Natural killer cell (primary cell): ENCODE results near the gene KDM7A. TPM values are rescaled to one million over a fixed set of nuclear protein-coding genes. Genes with fewer than 3 reads are reported as not detected.

Source experiments
- ATAC-seq, 3 donors: fragments of 150-1000 bp in 2 of 3; fragments of 200-7000 bp in 1 of 3; cut with Tn5 transposase; 1 replicate in 1 of 3; 2 replicates in 2 of 3; pipeline ENCODE4 v1.10.0; 2021; ENCODE audit warnings: mild to moderate bottlenecking in 2 of 3, moderate library complexity in 2 of 3
- DNase-seq, 2 donors: peaks; one replicate each; pipeline versions ENCODE4 v3.0.0 to v3.0.0-alpha.2; 2013 to 2021; ENCODE audit warnings: mixed read lengths in 1 of 2
- H3K27ac ChIP-seq: one replicate; pipeline ENCODE4 v1.5.1; 2013; ENCODE audit warnings: mild to moderate bottlenecking, low read length
- H3K27me3 ChIP-seq: one replicate; pipeline ENCODE4 v1.6.1; 2013; ENCODE audit warnings: low read length; ENCODE audit not compliant: control insufficient read depth, insufficient read depth
- H3K36me3 ChIP-seq: one replicate; pipeline ENCODE4 v1.6.1; 2013; ENCODE audit warnings: low read length; ENCODE audit not compliant: control insufficient read depth, insufficient read depth
- H3K4me1 ChIP-seq: one replicate; pipeline ENCODE4 v1.6.1; 2013; ENCODE audit warnings: low read length; ENCODE audit not compliant: control insufficient read depth, insufficient read depth
- H3K4me3 ChIP-seq: one replicate; pipeline ENCODE4 v1.5.1; 2013; ENCODE audit warnings: low read length
- H3K9me3 ChIP-seq: one replicate; pipeline ENCODE4 v1.6.1; 2013; ENCODE audit warnings: low read length; ENCODE audit not compliant: control insufficient read depth, insufficient read depth
- H3K27ac Mint-ChIP-seq, 2 donors: one replicate each; pipeline ENCODE4 v1.8.0; 2022; ENCODE audit warnings: mild to moderate bottlenecking in 2 of 2, mixed read lengths in 2 of 2, moderate library complexity in 1 of 2
- H3K27me3 Mint-ChIP-seq, 2 donors: one replicate each; pipeline ENCODE4 v1.8.0; 2022; ENCODE audit warnings: low read depth in 2 of 2, mixed read lengths in 2 of 2
- H3K36me3 Mint-ChIP-seq: one replicate; pipeline ENCODE4 v1.8.0; 2022; ENCODE audit warnings: mixed read lengths
- H3K4me1 Mint-ChIP-seq, 2 donors: one replicate each; pipeline ENCODE4 v1.8.0; 2022; ENCODE audit warnings: mixed read lengths in 2 of 2
- H3K4me3 Mint-ChIP-seq: one replicate; pipeline ENCODE4 v1.8.0; 2022; ENCODE audit warnings: mild to moderate bottlenecking, moderate library complexity, mixed read lengths
- H3K9me3 Mint-ChIP-seq, 2 donors: one replicate each; pipeline ENCODE4 v1.8.0; 2022; ENCODE audit warnings: mixed read lengths in 2 of 2
- WGBS: methylation state at CpG from one replicate; pipeline ENCODE4 v1.1.7; 2013; ENCODE audit warnings: missing lambda C conversion rate; ENCODE audit not compliant: insufficient coverage; 5-methylcytosine and 5-hydroxymethylcytosine counted together
- intact Hi-C: fragments of 100-400 bp; cut with micrococcal nuclease; formaldehyde crosslinking; loops from one replicate; pipeline ENCODE4 v1.14.2; 2022
- total RNA-seq, 4 donors: library from RNA; stranded (reverse); fragments of 120-200 nt in 1 of 4; gene quantifications; one replicate each; pipeline versions ENCODE4 v1.2.3 to v1.2.4, GENCODE V29; 2013 to 2022
- TF ChIP-seq, protein P1 (sequence below): fragments of 200-600 bp; IDR thresholded peaks from one replicate; pipeline ENCODE4 v1.8.0; 2022; ENCODE audit warnings: antibody characterized with exemption

KDM7A gene
- total RNA-seq, 3 donors from 2014 or later (not counting 1 experiment from before 2014, with no cell fraction given) = 25.2 to 38.1 (median 36.1) TPM

- H3K27ac Mint-ChIP-seq = no peak overlapping the region
- WGBS = 99% methylated on average over 6 of the region's 6 CpGs
- TF ChIP-seq, protein P1, sequence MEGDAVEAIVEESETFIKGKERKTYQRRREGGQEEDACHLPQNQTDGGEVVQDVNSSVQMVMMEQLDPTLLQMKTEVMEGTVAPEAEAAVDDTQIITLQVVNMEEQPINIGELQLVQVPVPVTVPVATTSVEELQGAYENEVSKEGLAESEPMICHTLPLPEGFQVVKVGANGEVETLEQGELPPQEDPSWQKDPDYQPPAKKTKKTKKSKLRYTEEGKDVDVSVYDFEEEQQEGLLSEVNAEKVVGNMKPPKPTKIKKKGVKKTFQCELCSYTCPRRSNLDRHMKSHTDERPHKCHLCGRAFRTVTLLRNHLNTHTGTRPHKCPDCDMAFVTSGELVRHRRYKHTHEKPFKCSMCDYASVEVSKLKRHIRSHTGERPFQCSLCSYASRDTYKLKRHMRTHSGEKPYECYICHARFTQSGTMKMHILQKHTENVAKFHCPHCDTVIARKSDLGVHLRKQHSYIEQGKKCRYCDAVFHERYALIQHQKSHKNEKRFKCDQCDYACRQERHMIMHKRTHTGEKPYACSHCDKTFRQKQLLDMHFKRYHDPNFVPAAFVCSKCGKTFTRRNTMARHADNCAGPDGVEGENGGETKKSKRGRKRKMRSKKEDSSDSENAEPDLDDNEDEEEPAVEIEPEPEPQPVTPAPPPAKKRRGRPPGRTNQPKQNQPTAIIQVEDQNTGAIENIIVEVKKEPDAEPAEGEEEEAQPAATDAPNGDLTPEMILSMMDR = no peak
Observed at GRCh38 chr7:140045697-140046096, 131.1 kb downstream of the KDM7A start.

DNA sequence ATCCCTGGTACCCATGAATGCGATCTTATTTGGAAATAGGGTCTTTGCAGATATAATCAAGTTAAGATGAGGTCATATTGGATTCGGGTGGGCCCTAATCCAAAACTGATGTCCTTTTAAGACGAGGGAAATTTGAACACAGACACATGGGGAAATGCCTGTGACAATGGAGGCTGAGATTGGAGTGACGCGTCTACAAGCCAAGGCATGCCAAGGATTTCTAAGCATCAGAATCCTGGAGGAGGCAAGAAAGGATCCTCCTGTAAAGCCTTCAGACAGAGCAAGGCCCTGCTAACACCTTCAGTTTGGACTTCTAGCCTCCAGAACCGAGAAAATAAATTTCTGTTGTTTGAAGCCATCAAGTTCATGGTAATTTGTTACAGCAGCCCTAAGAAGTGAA lies 132.5 kb downstream of the KDM7A start:
- H3K27me3 ChIP-seq = no peaks in the 10 kb centered on the region
- DNase-seq (no peak), ATAC-seq (no peak)
- WGBS = 99% methylated on average over 6 of the region's 6 CpGs
- no peak overlapping the region for H3K4me3 ChIP-seq
- no peaks in the 10 kb centered on the region for H3K9me3 Mint-ChIP-seq
- no peak overlapping the region for H3K4me3 Mint-ChIP-seq
- H3K4me1 ChIP-seq = peaks cover 2% of the 10 kb centered on the region
- H3K27ac Mint-ChIP-seq = no peak overlapping the region
- H3K27me3 Mint-ChIP-seq = no peaks in the 10 kb centered on the region
- H3K36me3 ChIP-seq = peaks cover 78% of the 10 kb centered on the region
- H3K36me3 Mint-ChIP-seq = peaks cover 25% of the 10 kb centered on the region
- intact Hi-C loops = no loop called here
- no peaks in the 10 kb centered on the region for H3K9me3 ChIP-seq
- peaks cover 0 to 7% of the 10 kb centered on the region in 2 donors for H3K4me1 Mint-ChIP-seq
- TF ChIP-seq, protein P1 = no peak
- no peak overlapping the region for H3K27ac ChIP-seq

More at GRCh38 chr7:140045697-140046096, 131.1 kb downstream of the KDM7A start:
- Histone ChIP-seq H3K27me3 (no peaks in the 10 kb centered on the region), H3K9me3 (no peaks in the 10 kb centered on the region), H3K27ac (no peak overlapping the region), H3K4me1 (peaks cover 4% of the 10 kb centered on the region), H3K4me3 (no peak overlapping the region), H3K36me3 (peaks cover 71% of the 10 kb centered on the region)
- Mint-ChIP-seq H3K4me1 (peaks cover 7 to 11% of the 10 kb centered on the region in 2 donors), H3K36me3 (peaks cover 25% of the 10 kb centered on the region), H3K27me3 (no peaks in the 10 kb centered on the region), H3K4me3 (no peak overlapping the region), H3K9me3 (no peaks in the 10 kb centered on the region)
- intact Hi-C loops = no loop called here
- ATAC-seq (no peak), DNase-seq (no peak)

GRCh38 chr7:140042386-140042670 lies 134.5 kb downstream of the KDM7A start:
- no peaks in the 10 kb centered on the region for H3K27me3 ChIP-seq
- no peaks in the 10 kb centered on the region for H3K4me1 Mint-ChIP-seq
- no peaks in the 10 kb centered on the region for H3K27me3 Mint-ChIP-seq
- H3K27ac Mint-ChIP-seq = no peak overlapping the region
- H3K4me3 Mint-ChIP-seq = no peak overlapping the region
- H3K36me3 Mint-ChIP-seq = peaks cover 25% of the 10 kb centered on the region
- ATAC-seq = no peak
- no peaks in the 10 kb centered on the region for H3K4me1 ChIP-seq
- no peak for DNase-seq
- intact Hi-C loops = no loop called here
- no peak overlapping the region for H3K4me3 ChIP-seq
- no peak overlapping the region for H3K27ac ChIP-seq
- TF ChIP-seq, protein P1 = no peak
- H3K9me3 ChIP-seq = no peaks in the 10 kb centered on the region
- WGBS = 90% methylated on average over 10 of the region's 10 CpGs
- no peaks in the 10 kb centered on the region for H3K9me3 Mint-ChIP-seq
- H3K36me3 ChIP-seq = peaks cover 81% of the 10 kb centered on the region

GRCh38 chr7:140041659-140042385 lies 135.0 kb downstream of the KDM7A start:
- peaks cover 2 to 3% of the 10 kb centered on the region in 2 donors for H3K4me1 Mint-ChIP-seq
- WGBS = 93% methylated on average over 12 of the region's 12 CpGs
- Histone ChIP-seq H3K36me3 (peaks cover 76% of the 10 kb centered on the region), H3K27ac (no peak overlapping the region), H3K4me3 (no peak overlapping the region), H3K9me3 (no peaks in the 10 kb centered on the region), H3K4me1 (peaks cover 3% of the 10 kb centered on the region), H3K27me3 (no peaks in the 10 kb centered on the region)
- H3K9me3 Mint-ChIP-seq = no peaks in the 10 kb centered on the region
- H3K4me3 Mint-ChIP-seq = no peak overlapping the region
- intact Hi-C loops = no loop called here
- DNase-seq (no peak), ATAC-seq (no peak)
- H3K36me3 Mint-ChIP-seq = peaks cover 25% of the 10 kb centered on the region
- TF ChIP-seq, protein P1 = no peak
- peak overlapping the region in 1 of 2 donors; percentile 13 for H3K27ac Mint-ChIP-seq
- no peaks in the 10 kb centered on the region for H3K27me3 Mint-ChIP-seq
